GM12878 (cell line): ENCODE measurements around the gene CD38. TPM values are rescaled to one million over a fixed set of nuclear protein-coding genes. Genes with fewer than 3 reads are reported as not detected.

Experiments used
- ATAC-seq: fragments of 200-7000 bp; cut with Tn5 transposase; 3 replicates; pipeline ENCODE4 v1.9.1; 2020; ENCODE audit warnings: mild to moderate bottlenecking, moderate library complexity
- BruUV-seq: library from RNA; stranded (reverse); fragments of 400-500 nt; replicated peaks from 2 replicates; lab custom pipeline; 2021; lab: Mats Ljungman, UMichigan
- CTCF ChIA-PET: fragments of 300-600 bp; sonication (Branson Sonifier 250); formaldehyde crosslinking; extraction: SDS; loops from one replicate; lab custom pipeline; 2021; ENCODE audit warnings: inconsistent platforms; lab: Yijun Ruan, JAX
- POLR2A ChIA-PET: fragments of 350-600 bp; formaldehyde crosslinking; extraction: SDS; loops from one replicate; lab custom pipeline; 2021; ENCODE audit warnings: inconsistent platforms; lab: Charles Lee
- RAD21 ChIA-PET: fragments of 300-600 bp; sonication (Branson Sonifier 250); formaldehyde crosslinking; loops from one replicate; lab custom pipeline; 2023; ENCODE audit warnings: antibody characterized with exemption; ENCODE audit not compliant: unreplicated experiment; lab: Charles Lee
- SMC1A ChIA-PET: fragments of 300-600 bp; sonication (Branson Sonifier 250); formaldehyde crosslinking; loops from one replicate; lab custom pipeline; 2023; ENCODE audit not compliant: unreplicated experiment, uncharacterized antibody; lab: Charles Lee
- DNase-seq: peaks from one replicate; pipeline ENCODE4 v3.0.0-alpha.2; 2011; ENCODE audit warnings: low read depth, low spot score
- FAIRE-seq: peaks from 3 replicates; lab custom pipeline; 2011; peaks lifted over from hg19 to GRCh38; lab: Jason Lieb, UNC
- H2AFZ ChIP-seq: 2 replicates; pipeline ENCODE4 v1.6.0; 2011; ENCODE audit warnings: low read depth, low read length, control low read depth; ENCODE audit not compliant: control insufficient read depth
- H3K27ac ChIP-seq: 2 replicates; pipeline ENCODE4 v1.5.1; 2011; ENCODE audit warnings: control low read depth; ENCODE audit not compliant: control insufficient read depth, insufficient read depth
- H3K27me3 ChIP-seq, 2 experiments: replicated peaks in 1 of 2; 2 replicates each; pipeline versions ENCODE4 v1.6.0 to v1.6.1; 2011; ENCODE audit warnings: low read length in 1 of 2; ENCODE audit not compliant: control insufficient read depth in 2 of 2, insufficient read depth in 2 of 2
- H3K36me3 ChIP-seq, 2 experiments: 2 replicates each; pipeline ENCODE4 v1.5.1; 2011; ENCODE audit warnings: low read length in 1 of 2; ENCODE audit not compliant: control insufficient read depth in 2 of 2, insufficient read depth in 2 of 2
- H3K4me1 ChIP-seq: 2 replicates; pipeline ENCODE4 v1.6.1; 2011; ENCODE audit warnings: mild to moderate bottlenecking, low read length, moderate library complexity, mixed read lengths; ENCODE audit not compliant: control insufficient read depth, insufficient read depth
- H3K4me2 ChIP-seq: 2 replicates; pipeline ENCODE4 v1.6.0; 2011; ENCODE audit warnings: control low read depth; ENCODE audit not compliant: control insufficient read depth, insufficient read depth
- H3K4me3 ChIP-seq: fragments of 200-600 bp; sonication (generic); 2 replicates; pipeline ENCODE4 v1.5.1; 2016
- H3K79me2 ChIP-seq: 2 replicates; pipeline ENCODE4 v1.6.0; 2011; ENCODE audit warnings: low read length; ENCODE audit not compliant: control insufficient read depth, insufficient read depth
- H3K9ac ChIP-seq: 2 replicates; pipeline ENCODE4 v1.8.0; 2011; ENCODE audit warnings: low read length, control low read depth, mixed read lengths; ENCODE audit not compliant: control insufficient read depth, insufficient read depth
- H3K9me3 ChIP-seq: replicated peaks from 3 replicates; pipeline ENCODE4 v1.5.1; 2011; ENCODE audit warnings: mild to moderate bottlenecking, low read length; ENCODE audit not compliant: control insufficient read depth, insufficient read depth
- H4K20me1 ChIP-seq: 2 replicates; pipeline ENCODE4 v1.6.0; 2011; ENCODE audit not compliant: control insufficient read depth, insufficient read depth
- ASH2L ChIP-seq: fragments of 300-600, 200-600 bp; sonication (generic); IDR thresholded peaks from 2 replicates; pipeline ENCODE4 v1.6.1; 2017; ENCODE audit warnings: low read depth, mild to moderate bottlenecking, borderline replicate concordance
- BCLAF1 ChIP-seq: fragments of 450-650 bp; IDR thresholded peaks from 2 replicates; pipeline ENCODE4 v1.6.1; 2017; ENCODE audit warnings: antibody characterized with exemption, mild to moderate bottlenecking, moderate library complexity
- IKZF2 ChIP-seq, 2 experiments: fragments of 450-650 bp; IDR thresholded peaks; 2 replicates each; pipeline ENCODE4 v1.6.1; 2017; ENCODE audit warnings: mild to moderate bottlenecking in 2 of 2, moderate library complexity in 2 of 2
- JUNB ChIP-seq: IDR thresholded peaks from 2 replicates; pipeline ENCODE4 v1.6.1; 2016; ENCODE audit warnings: antibody characterized with exemption, mild to moderate bottlenecking
- KDM1A ChIP-seq: fragments of 200-600 bp; sonication (generic); IDR thresholded peaks from 2 replicates; pipeline ENCODE4 v1.6.1; 2016; ENCODE audit warnings: borderline replicate concordance
- RELA ChIP-seq: fragments of 450-650 bp; IDR thresholded peaks from 2 replicates; pipeline ENCODE4 v1.8.0; 2014; ENCODE audit warnings: borderline replicate concordance; ENCODE audit not compliant: partially characterized antibody
- SPI1 ChIP-seq: IDR thresholded peaks from 2 replicates; pipeline ENCODE4 v1.6.1; 2011; ENCODE audit warnings: low read depth, mild to moderate bottlenecking, low read length, moderate library complexity, borderline replicate concordance; ENCODE audit not compliant: insufficient read depth
- SREBF1 ChIP-seq: IDR thresholded peaks from 2 replicates; pipeline ENCODE4 v1.6.1; 2012; ENCODE audit warnings: mild to moderate bottlenecking, low read length
- TARDBP ChIP-seq: IDR thresholded peaks from 2 replicates; pipeline ENCODE4 v1.6.1; 2016; ENCODE audit warnings: borderline replicate concordance
- ZNF274 ChIP-seq: IDR thresholded peaks from one replicate; pipeline ENCODE4 v1.8.0; 2011; ENCODE audit not compliant: insufficient read length, insufficient read depth
- ZNF384 ChIP-seq: IDR thresholded peaks from 2 replicates; pipeline ENCODE4 v1.6.1; 2012; ENCODE audit warnings: low read depth, mild to moderate bottlenecking, low read length, improper control_type of control experiment, borderline replicate concordance
- WGBS: methylation state at CpG from one replicate; pipeline ENCODE4 v1.1.6; 2016; ENCODE audit warnings: low lambda C conversion rate; ENCODE audit not compliant: insufficient replicate concordance, insufficient coverage; ENCODE audit errors: missing lambda C conversion rate; 5-methylcytosine and 5-hydroxymethylcytosine counted together
- in situ Hi-C: fragments of 300-500 bp; cut with MboI; formaldehyde crosslinking; loops from 9 replicates; pipeline ENCODE4 v1.14.3; 2018; ENCODE audit warnings: mixed read lengths
- intact Hi-C: fragments of 100-400 bp; cut with micrococcal nuclease; formaldehyde crosslinking; loops from one replicate; pipeline ENCODE4 v1.14.2; 2022; ENCODE audit not compliant: unreplicated experiment
- polyA plus RNA-seq, 11 experiments: library from polyadenylated mRNA; depleted of rRNA in 4 of 11; unstranded in 6 of 11; stranded (reverse) in 5 of 11; fragments of >200 nt; fragmentation: Nextera tagmentation in 4 of 11; fragmentation: Illumina TruSeq in 1 of 11; extraction: Ambion mirVana in 4 of 11; extraction: Trizol in 1 of 11; gene quantifications; 1 replicate in 1 of 11; 2 replicates in 10 of 11; pipeline versions ENCODE4 v1.2.1 to v1.2.3, GENCODE V29; 2011 to 2016; ENCODE audit warnings: inconsistent platforms in 2 of 11, missing spikeins in 2 of 11, low read depth in 1 of 11
- total RNA-seq, 4 experiments: library from RNA; depleted of rRNA in 3 of 4; stranded (reverse); fragments of >200 nt in 3 of 4; fragmentation: Illumina TruSeq in 1 of 4; extraction: Trizol in 1 of 4; gene quantifications; 2 replicates each; pipeline versions ENCODE4 v1.2.1 to v1.2.3, GENCODE V29; 2013 to 2021

Gene CD38
- total and polyA plus RNA-seq, 10 of the 15 experiments (the other 5 are each of a cell fraction or from before 2014, with no cell fraction given), result 3.5 to 39.8 (median 12.7) TPM

GRCh38 chr4:15894921-15895916 is 117.1 kb downstream of the CD38 start:
- no peak overlapping the region for H3K4me2 ChIP-seq
- POLR2A ChIA-PET, result interaction anchor here (0.6 kb wide), 1 partner anchor 156 kb away, joined by 3 read pairs; no protein-coding TSS in a partner anchor
- ATAC-seq, result no peak

More at GRCh38 chr4:15894921-15895916, 117.1 kb downstream of the CD38 start:
- BruUV-seq, result no TSS peak
- Histone ChIP-seq H3K4me1 (peaks cover 10% of the 10 kb centered on the region; the same call in 1 of the 2 replicates), H3K36me3 (no peaks in the 10 kb centered on the region), H3K79me2 (no peaks in the 10 kb centered on the region), H4K20me1 (no peaks in the 10 kb centered on the region), H3K9me3 (peaks cover 2% of the 10 kb centered on the region; the same call in 1 of the 3 replicates), H3K9ac (no peak overlapping the region)
- WGBS, result 63% methylated on average over 4 of the region's 4 CpGs
- in situ Hi-C loops, result no loop called here
- intact Hi-C loops, result no loop called here
- CTCF ChIA-PET, result interaction anchor here (0.7 to 1.4 kb wide), 2 partner anchors 12 to 44 kb away, joined by 3 to 8 read pairs; no protein-coding TSS in a partner anchor
- TF ChIP-seq SPI1, result no peak
- no peak for TF ChIP-seq SREBF1
- TF ChIP-seq ZNF274, result no peak
- TF ChIP-seq ZNF384, result no peak
- no peak for TF ChIP-seq IKZF2 (IDR thresholded peaks at IDR 0.05)
- TF ChIP-seq KDM1A, result no peak
- no peak for TF ChIP-seq BCLAF1
- no peak for TF ChIP-seq RELA
- no peak for TF ChIP-seq ASH2L
- TF ChIP-seq TARDBP, result no peak
- TF ChIP-seq JUNB, result no peak
- TF ChIP-seq, all 136 proteins: peak for 0
- Histone ChIP-seq H2AFZ (no peak overlapping the region), H3K27ac (no peak overlapping the region), H3K4me3 (no peak overlapping the region), H3K27me3 (no peaks in the 10 kb centered on the region)
- SMC1A ChIA-PET, result interaction anchor here (0.6 to 4.0 kb wide), 3 partner anchors 9 to 17 kb away, joined by 3 to 26 read pairs (median 5); no protein-coding TSS in a partner anchor
- RAD21 ChIA-PET, result interaction anchor here (0.8 kb wide), 1 partner anchor 13 kb away, joined by 3 read pairs; no protein-coding TSS in a partner anchor
- FAIRE-seq, result no peak
- DNase-seq, result no peak
